CD4-positive, alpha-beta T cell treated with Interferon alpha-2 for 1 hour (primary cell): ENCODE measurements around the gene FAM111B.
"Not testable (repeated sequence)": the region's sequence is repeated elsewhere in the genome, so short reads cannot be mapped to it uniquely, and the experiment has no call there.

ENCODE experiments used
- DNase-seq, 2 donors: peaks; one replicate each; pipeline ENCODE4 v3.0.0-alpha.2; 2020 to 2022

The FAM111B gene, protein sequence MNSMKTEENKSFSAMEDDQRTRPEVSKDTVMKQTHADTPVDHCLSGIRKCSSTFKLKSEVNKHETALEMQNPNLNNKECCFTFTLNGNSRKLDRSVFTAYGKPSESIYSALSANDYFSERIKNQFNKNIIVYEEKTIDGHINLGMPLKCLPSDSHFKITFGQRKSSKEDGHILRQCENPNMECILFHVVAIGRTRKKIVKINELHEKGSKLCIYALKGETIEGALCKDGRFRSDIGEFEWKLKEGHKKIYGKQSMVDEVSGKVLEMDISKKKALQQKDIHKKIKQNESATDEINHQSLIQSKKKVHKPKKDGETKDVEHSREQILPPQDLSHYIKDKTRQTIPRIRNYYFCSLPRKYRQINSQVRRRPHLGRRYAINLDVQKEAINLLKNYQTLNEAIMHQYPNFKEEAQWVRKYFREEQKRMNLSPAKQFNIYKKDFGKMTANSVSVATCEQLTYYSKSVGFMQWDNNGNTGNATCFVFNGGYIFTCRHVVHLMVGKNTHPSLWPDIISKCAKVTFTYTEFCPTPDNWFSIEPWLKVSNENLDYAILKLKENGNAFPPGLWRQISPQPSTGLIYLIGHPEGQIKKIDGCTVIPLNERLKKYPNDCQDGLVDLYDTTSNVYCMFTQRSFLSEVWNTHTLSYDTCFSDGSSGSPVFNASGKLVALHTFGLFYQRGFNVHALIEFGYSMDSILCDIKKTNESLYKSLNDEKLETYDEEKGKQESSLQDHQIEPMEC

GRCh38 chr11:59106363-59107336 lies at the start of gene FAM111B:
TSS of gene FAM111B (plus strand) at chr11:59107237. CDS start at chr11:59109626, 2,389 bp downstream.
- peak; percentile 60 to 80 for DNase-seq

GRCh38 chr11:59058120-59059033 lies 48.7 kb upstream of the FAM111B start:
- DNase-seq: peak; percentile 82 to 86

- not testable (repeated sequence) for DNase-seq
These were observed 46.9 kb upstream of the FAM111B start for GRCh38 chr11:59060096-59060495.

DNA sequence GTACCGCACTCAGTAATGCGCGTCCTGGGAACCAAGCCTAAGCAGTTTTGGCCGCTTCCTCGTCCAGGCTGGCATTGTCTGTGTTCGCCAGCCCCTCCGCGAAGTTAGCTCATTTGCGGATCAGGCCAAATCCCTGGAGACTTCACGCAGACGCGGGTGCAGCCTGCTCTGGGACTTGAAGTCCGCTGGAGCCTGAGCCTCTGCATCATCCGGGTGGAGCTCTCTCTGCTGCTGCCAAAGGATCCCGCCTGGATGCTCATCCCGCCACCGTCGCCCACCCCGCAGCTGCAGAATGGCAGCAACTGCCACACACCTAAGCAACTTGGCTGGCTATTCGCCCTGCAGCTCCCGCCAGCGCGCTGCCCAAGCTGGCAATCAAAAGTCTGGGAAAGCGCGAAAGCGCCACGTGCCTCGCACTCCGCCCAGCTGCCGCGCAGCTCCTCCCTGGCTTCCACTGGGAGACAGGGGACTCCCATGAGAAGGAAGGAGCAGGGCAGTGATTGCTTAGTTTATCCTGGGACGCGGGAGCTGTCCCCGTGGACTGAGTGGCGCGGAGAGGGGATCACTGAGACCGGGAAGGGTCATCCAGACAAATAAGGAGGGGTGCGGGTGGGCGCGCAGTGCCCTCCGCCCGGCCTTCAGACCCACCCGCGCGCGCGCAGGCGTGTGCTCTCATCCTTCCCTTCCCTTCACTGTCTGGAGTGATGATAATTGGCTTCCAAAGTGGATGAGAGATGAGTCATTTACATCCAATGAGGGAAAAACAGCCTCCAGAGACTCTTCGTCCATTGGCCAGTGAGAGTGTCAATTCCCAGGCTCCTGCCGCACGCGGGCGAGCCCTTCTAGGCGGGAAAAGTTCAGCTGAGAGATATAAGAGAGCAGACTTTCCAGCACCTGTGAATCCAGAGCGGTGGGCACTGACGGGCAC lies 44.2 kb upstream of the FAM111B start:
- DNase-seq: no peak

DNA sequence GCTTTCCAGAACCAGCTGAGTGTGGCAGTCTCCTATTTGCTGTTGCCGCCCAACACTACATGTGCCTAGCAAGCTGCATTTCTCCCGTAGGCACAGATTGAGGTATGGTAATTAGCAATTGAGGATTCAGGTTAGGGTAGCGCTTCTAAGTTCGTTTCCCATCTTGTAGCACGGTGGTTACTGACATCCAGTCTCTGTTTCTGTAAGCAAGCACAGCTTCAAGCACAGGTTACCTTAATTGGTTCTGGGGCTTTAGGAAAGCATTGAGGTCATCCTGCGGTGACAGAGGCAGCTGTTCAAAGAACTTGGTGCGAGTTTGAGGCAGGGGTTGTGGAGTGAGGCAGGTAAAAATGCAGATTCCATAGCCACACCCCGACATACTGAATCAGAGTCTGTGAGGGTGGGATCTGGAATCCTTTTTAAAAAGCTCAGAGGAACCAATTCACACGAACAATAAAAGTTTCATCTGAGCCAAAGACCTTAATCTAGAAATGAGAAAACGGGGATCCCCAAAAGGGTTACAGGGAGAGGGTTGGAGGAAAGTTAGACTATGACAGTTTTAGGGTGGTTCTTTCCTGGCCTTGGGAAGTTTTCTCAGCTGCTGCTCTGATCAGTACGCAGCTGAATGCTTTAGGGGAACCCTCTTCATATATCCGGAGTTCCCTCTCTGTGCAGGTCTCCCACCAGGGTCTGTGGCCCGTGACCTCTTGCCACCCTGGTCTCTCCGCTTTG lies 42.9 kb upstream of the FAM111B start:
- not testable (repeated sequence) for DNase-seq

GRCh38 chr11:59069087-59069486 lies 38.0 kb upstream of the FAM111B start:
- no peak for DNase-seq

- DNase-seq: peak in 1 of 2 donors; percentile 20
These were observed 30.0 kb upstream of the FAM111B start for GRCh38 chr11:59076876-59077571.

GRCh38 chr11:59078435-59078834 lies 28.6 kb upstream of the FAM111B start:
- no peak for DNase-seq

DNA sequence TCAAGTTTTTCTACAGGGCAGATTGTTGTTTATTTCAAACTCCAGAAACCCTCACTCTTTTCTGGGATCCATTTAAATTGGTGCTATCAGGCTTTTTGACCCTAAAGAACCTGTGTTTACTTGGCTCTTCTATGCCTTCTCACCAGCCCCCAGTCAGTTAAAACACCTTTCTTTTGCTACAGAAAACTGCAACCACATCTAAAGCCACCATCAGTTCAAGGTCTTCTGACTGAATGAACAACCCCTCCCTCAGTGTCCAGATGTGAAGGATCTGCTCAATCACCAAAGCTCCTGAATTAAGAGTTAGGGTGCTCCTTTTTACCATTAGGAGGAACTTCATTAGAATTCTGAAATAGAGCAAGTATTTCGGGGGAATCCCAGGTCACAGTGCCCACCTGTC lies 28.0 kb upstream of the FAM111B start:
- DNase-seq: no peak

- not testable (repeated sequence) for DNase-seq
These were observed 26.6 kb upstream of the FAM111B start for GRCh38 chr11:59080421-59080820.

DNA sequence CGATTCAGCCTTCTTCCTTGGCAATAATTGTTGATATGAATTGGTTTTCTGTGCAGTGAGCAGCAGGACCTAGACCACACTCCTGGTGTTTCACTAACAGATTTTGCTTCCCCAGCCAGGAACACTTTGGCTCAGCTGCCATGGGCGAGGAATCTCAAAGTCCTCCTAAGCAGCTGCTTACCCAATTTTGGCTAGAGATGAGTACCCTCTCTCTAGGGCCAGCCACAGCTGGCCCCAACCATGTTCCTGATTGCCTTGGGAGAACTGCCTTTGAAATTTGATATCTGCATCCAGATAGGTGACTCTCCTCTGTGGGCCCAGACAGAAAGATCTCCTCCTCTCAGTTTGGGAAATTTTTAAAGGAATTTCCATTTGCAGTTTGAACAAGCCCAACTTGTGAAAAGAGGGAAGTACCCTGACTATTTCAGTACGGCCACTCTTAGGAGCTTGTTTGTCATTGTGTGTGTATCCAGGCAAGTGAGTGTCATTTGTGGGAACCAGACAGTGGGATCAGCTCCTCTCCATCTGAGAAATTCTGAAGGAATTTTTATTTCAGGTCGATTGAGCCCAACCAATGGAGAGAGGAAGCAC lies 25.5 kb upstream of the FAM111B start:
- not testable (repeated sequence) for DNase-seq

GRCh38 chr11:59086007-59086406 lies 21.0 kb upstream of the FAM111B start, which contains the start of gene GLYATL1B:
TSS of gene GLYATL1B (plus strand) at chr11:59086307. CDS start at chr11:59086307, 0 bp downstream.
- DNase-seq: not testable (repeated sequence)

GRCh38 chr11:59088162-59088561 lies 18.9 kb upstream of the FAM111B start:
- no peak for DNase-seq

- DNase-seq: not testable (repeated sequence)
These were observed 13.5 kb upstream of the FAM111B start for GRCh38 chr11:59093576-59093975.

DNA sequence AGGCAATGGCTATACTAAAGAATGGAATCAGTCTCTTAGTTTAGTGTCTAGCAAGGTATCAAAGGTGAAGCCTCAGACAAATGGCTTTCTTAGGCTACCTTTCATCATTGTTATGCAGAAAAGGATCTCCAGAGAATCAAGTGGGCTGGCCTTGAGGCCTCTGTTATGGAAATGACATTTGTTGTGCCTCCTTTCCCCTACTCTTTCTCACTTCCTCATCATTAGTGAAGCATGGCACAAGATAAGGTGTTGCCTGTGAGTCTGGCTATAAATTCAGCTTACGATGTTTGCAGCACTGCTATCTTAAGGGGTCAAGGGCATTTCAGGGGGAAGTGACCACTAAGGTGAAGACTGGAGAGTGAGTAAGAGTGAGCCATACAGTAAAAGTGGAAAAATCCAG lies 11.8 kb upstream of the FAM111B start:
- DNase-seq: peak in 1 of 2 donors; percentile 12

DNA sequence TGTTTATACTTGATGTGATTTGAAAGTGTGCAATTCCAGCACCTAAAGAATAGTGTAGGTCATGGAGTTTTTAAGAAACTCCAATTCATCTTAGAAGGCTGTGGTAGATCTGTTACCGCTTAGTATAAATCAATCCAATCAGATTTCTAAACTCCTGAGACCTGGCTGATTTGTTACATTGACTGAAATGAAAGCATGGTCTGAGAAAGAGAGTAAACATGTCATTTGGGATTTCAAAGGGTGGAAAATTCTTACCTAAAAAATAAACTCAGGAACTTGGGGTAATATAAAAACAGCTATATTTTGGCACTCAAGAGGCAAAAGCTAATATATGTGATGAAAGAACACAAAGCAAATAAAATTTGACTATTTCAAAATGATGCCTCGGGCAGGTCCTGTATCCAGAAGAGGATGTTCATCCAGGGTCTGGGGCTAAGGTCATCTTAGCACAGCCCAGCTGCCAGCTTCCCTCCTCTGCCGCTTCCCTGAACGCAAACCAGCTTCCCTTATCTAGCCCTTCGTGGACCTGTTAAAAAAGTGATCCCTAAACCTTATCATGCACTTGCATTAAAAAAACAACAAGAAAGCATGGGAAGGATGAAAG lies 11.0 kb upstream of the FAM111B start:
- not testable (repeated sequence) for DNase-seq

DNA sequence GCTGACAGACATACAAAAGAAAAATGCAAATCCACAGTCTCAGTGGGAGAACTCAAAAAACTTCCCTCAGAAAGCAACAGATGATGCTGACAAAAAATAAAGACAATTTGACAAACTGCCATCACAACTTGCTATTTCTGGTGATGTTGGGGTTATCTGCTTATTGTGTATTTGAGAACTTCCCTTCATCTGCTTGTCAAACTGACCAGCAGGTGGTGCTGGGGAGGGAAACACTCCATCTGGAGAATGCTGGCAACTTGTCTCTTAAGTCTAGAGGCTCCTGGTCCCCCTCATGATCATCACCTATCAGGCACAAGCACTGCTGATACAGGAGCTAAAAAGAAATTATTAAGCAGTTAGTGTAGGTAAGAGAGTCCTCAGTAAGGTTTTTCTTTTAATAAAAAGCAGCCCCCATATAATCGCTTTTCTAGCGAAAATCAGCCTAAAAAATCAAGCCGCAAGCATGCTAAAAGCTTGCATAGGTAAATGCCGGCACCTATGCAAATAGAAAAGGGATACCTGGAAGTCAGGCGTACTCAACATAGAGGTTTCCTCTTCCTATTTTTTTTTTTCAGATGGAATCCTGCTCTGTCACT lies 9.8 kb upstream of the FAM111B start:
- peak; percentile 69 to 77 for DNase-seq

GRCh38 chr11:59097938-59098337 lies 9.1 kb upstream of the FAM111B start:
- DNase-seq: not testable (repeated sequence)
